Measurements from ENCODE around the gene BIK.

Gene BIK

GRCh38 chr22:43110444-43110926, at the start of gene BIK:
Gene BIK (plus strand): TSS chr22:43110750. CDS start chr22:43124023, 13,273 bp downstream.
- in situ Hi-C loops (cut with MboI; ENCODE audit: low sequenced_read_pairs) = no loop called here

- in situ Hi-C loops (cut with MboI; ENCODE audit: low sequenced_read_pairs) = loop anchor here (25.0 kb wide), 1 partner anchor 404 kb away; no protein-coding TSS in a partner anchor
These were observed 44.4 kb upstream of the BIK start for GRCh38 chr22:43066134-43066533.

- in situ Hi-C loops (cut with MboI; ENCODE audit: low sequenced_read_pairs) = loop anchor here (25.0 kb wide), 1 partner anchor 405 kb away; no protein-coding TSS in a partner anchor
These were observed 43.6 kb upstream of the BIK start for GRCh38 chr22:43066844-43067385.

GRCh38 chr22:43077121-43077877, 33.3 kb upstream of the BIK start:
- in situ Hi-C loops (cut with MboI; ENCODE audit: low sequenced_read_pairs) = no loop called here

GRCh38 chr22:43078522-43078921, 32.0 kb upstream of the BIK start:
- in situ Hi-C loops (cut with MboI; ENCODE audit: low sequenced_read_pairs) = no loop called here

GRCh38 chr22:43079742-43080141, 30.8 kb upstream of the BIK start:
- in situ Hi-C loops (cut with MboI; ENCODE audit: low sequenced_read_pairs) = no loop called here

GRCh38 chr22:43080616-43081015, 29.9 kb upstream of the BIK start:
- in situ Hi-C loops (cut with MboI; ENCODE audit: low sequenced_read_pairs) = no loop called here

- in situ Hi-C loops (cut with MboI; ENCODE audit: low sequenced_read_pairs) = no loop called here
These were observed 28.6 kb upstream of the BIK start for GRCh38 chr22:43081968-43082367.

GRCh38 chr22:43085658-43086606, 24.6 kb upstream of the BIK start:
- in situ Hi-C loops (cut with MboI; ENCODE audit: low sequenced_read_pairs) = no loop called here

- in situ Hi-C loops (cut with MboI; ENCODE audit: low sequenced_read_pairs) = no loop called here
These were observed 21.9 kb upstream of the BIK start for GRCh38 chr22:43088627-43088983.

GRCh38 chr22:43088984-43089717, 21.4 kb upstream of the BIK start, which contains the start of gene TTLL1:
Gene TTLL1 (minus strand): TSS chr22:43089391. CDS start chr22:43075586, 13,805 bp downstream.
- in situ Hi-C loops (cut with MboI; ENCODE audit: low sequenced_read_pairs) = no loop called here

GRCh38 chr22:43090130-43090789, 20.3 kb upstream of the BIK start:
- in situ Hi-C loops (cut with MboI; ENCODE audit: low sequenced_read_pairs) = no loop called here

- in situ Hi-C loops (cut with MboI; ENCODE audit: low sequenced_read_pairs) = no loop called here
These were observed 18.5 kb upstream of the BIK start for GRCh38 chr22:43092085-43092484.

- in situ Hi-C loops (cut with MboI; ENCODE audit: low sequenced_read_pairs) = no loop called here
These were observed 16.5 kb upstream of the BIK start for GRCh38 chr22:43094085-43094484.

- in situ Hi-C loops (cut with MboI; ENCODE audit: low sequenced_read_pairs) = no loop called here
These were observed 16.0 kb upstream of the BIK start for GRCh38 chr22:43094551-43094950.

- in situ Hi-C loops (cut with MboI; ENCODE audit: low sequenced_read_pairs) = no loop called here
These were observed 14.1 kb upstream of the BIK start for GRCh38 chr22:43096420-43096819.

GRCh38 chr22:43098356-43098755, 12.2 kb upstream of the BIK start:
- in situ Hi-C loops (cut with MboI; ENCODE audit: low sequenced_read_pairs) = no loop called here

GRCh38 chr22:43099095-43099494, 11.5 kb upstream of the BIK start:
- in situ Hi-C loops (cut with MboI; ENCODE audit: low sequenced_read_pairs) = no loop called here

- in situ Hi-C loops (cut with MboI; ENCODE audit: low sequenced_read_pairs) = no loop called here
These were observed 10.3 kb upstream of the BIK start for GRCh38 chr22:43100225-43100624.

GRCh38 chr22:43101306-43101705, 9.2 kb upstream of the BIK start:
- in situ Hi-C loops (cut with MboI; ENCODE audit: low sequenced_read_pairs) = no loop called here

Data from HL-60/S4 treated with phorbol 12-myristate 13-acetate at 8.2 ng/mL for 4 days and 3 days (cell line).